HCT116 (cell line): ENCODE measurements around the gene EMSY. TPM values are rescaled to one million over a fixed set of nuclear protein-coding genes. Genes with fewer than 3 reads are reported as not detected.
A peak's percentile ranks its signal among the peaks of the same experiment; 100 is the strongest.

Experiments
- ATAC-seq: fragments of 200-7000 bp; cut with Tn5 transposase; 2 replicates; pipeline ENCODE4 v1.9.1; 2020; ENCODE audit warnings: mild to moderate bottlenecking, moderate library complexity
- BruUV-seq: library from RNA; stranded (reverse); fragments of 400-500 nt; replicated peaks from 2 replicates; lab custom pipeline; 2021; lab: Mats Ljungman, UMichigan
- CTCF ChIA-PET: fragments of 300-600 bp; sonication (Branson Sonifier 250); formaldehyde crosslinking; loops from one replicate; lab custom pipeline; 2021; ENCODE audit warnings: antibody characterized with exemption; lab: Charles Lee
- POLR2A ChIA-PET: fragments of 300-600, 350-600 bp; sonication (Branson Sonifier 250); formaldehyde crosslinking; loops from one replicate; lab custom pipeline; 2021; ENCODE audit warnings: antibody characterized with exemption; lab: Charles Lee
- RAD21 ChIA-PET, 2 experiments: fragments of 300-600 bp; sonication (Branson Sonifier 250); formaldehyde crosslinking; loops; one replicate each; lab custom pipeline; 2023; ENCODE audit warnings: low total read pairs in 2 of 2; ENCODE audit not compliant: uncharacterized antibody in 2 of 2, unreplicated experiment in 2 of 2, low non-redundant PET in 1 of 2; lab: Charles Lee
- DNase-seq: peaks from one replicate; pipeline ENCODE4 v3.0.0-alpha.2; 2010; ENCODE audit warnings: low read depth, low spot score
- H2AFZ ChIP-seq: fragments of 200-600 bp; shearing (Covaris generic), sonication (generic); 2 replicates; pipeline ENCODE4 v1.6.1; 2017; ENCODE audit warnings: low read depth, mixed run types, mixed read lengths, antibody characterized with exemption, low read length; ENCODE audit not compliant: poor library complexity, severe bottlenecking
- H3K27ac ChIP-seq: 2 replicates; pipeline ENCODE4 v1.5.1; 2012; ENCODE audit warnings: low read depth, low read length
- H3K27me3 ChIP-seq: fragments of 200-600 bp; sonication (generic); 2 replicates; pipeline ENCODE4 v1.6.1; 2016; ENCODE audit warnings: mixed run types, low read length, mixed read lengths; ENCODE audit not compliant: insufficient read depth
- H3K36me3 ChIP-seq, 2 experiments: fragments of 200-500 bp in 1 of 2; fragments of 200-600 bp in 1 of 2; sonication (Bioruptor generic) in 1 of 2; sonication (generic) in 1 of 2; 2 replicates each; pipeline versions ENCODE4 v1.5.1 to v1.6.1; 2014 to 2016; ENCODE audit warnings: low read length in 2 of 2, inconsistent platforms in 1 of 2, mixed read lengths in 1 of 2, mixed run types in 1 of 2; ENCODE audit not compliant: insufficient read depth in 2 of 2, control insufficient read depth in 1 of 2
- H3K4me1 ChIP-seq, 2 experiments: fragments of 200-600 bp in 1 of 2; sonication (generic) in 1 of 2; 2 replicates each; pipeline versions ENCODE4 v1.5.1 to v1.6.1; 2012 to 2017; ENCODE audit warnings: low read length in 2 of 2, inconsistent platforms in 1 of 2, mild to moderate bottlenecking in 1 of 2, mixed read lengths in 1 of 2, mixed run types in 1 of 2, moderate library complexity in 1 of 2; ENCODE audit not compliant: insufficient read depth in 2 of 2, control insufficient read depth in 1 of 2
- H3K4me2 ChIP-seq: fragments of 200-600 bp; sonication (generic); 2 replicates; pipeline ENCODE4 v1.6.1; 2017; ENCODE audit warnings: mixed run types, low read length, mixed read lengths
- H3K4me3 ChIP-seq, 2 experiments: fragments of 200-600 bp in 1 of 2; sonication (generic) in 1 of 2; replicated peaks in 1 of 2; 2 replicates each; pipeline ENCODE4 v1.5.1; 2011 to 2016; ENCODE audit warnings: low read length in 2 of 2, control low read depth in 1 of 2, low read depth in 1 of 2, mild to moderate bottlenecking in 1 of 2, mixed read lengths in 1 of 2, mixed run types in 1 of 2
- H3K79me2 ChIP-seq: fragments of 200-600 bp; sonication (generic); 2 replicates; pipeline ENCODE4 v1.6.1; 2017; ENCODE audit warnings: mild to moderate bottlenecking, mixed run types, low read length, moderate library complexity, mixed read lengths; ENCODE audit not compliant: insufficient read depth
- H3K9ac ChIP-seq: fragments of 200-600 bp; sonication (generic); 2 replicates; pipeline ENCODE4 v1.6.1; 2016; ENCODE audit warnings: low read length, mixed read lengths
- H3K9me2 ChIP-seq: fragments of 200-600 bp; sonication (generic), shearing (Covaris generic); 2 replicates; pipeline ENCODE4 v1.6.1; 2017; ENCODE audit warnings: mixed run types, mild to moderate bottlenecking, moderate library complexity; ENCODE audit not compliant: insufficient read depth
- H3K9me3 ChIP-seq, 2 experiments: fragments of 200-500 bp in 1 of 2; fragments of 200-600 bp in 1 of 2; sonication (Bioruptor generic) in 1 of 2; sonication (generic) in 1 of 2; 2 replicates each; pipeline ENCODE4 v1.6.1; 2014 to 2017; ENCODE audit warnings: low read length in 2 of 2, mixed read lengths in 2 of 2, inconsistent platforms in 1 of 2, low read depth in 1 of 2, mild to moderate bottlenecking in 1 of 2, mixed run types in 1 of 2, moderate library complexity in 1 of 2; ENCODE audit not compliant: control insufficient read depth in 1 of 2, insufficient read depth in 1 of 2
- H4K20me1 ChIP-seq: fragments of 200-600 bp; sonication (generic), shearing (Covaris generic); 2 replicates; pipeline ENCODE4 v1.6.1; 2017; ENCODE audit warnings: mixed run types, mild to moderate bottlenecking, moderate library complexity; ENCODE audit not compliant: insufficient read depth
- CBX3 ChIP-seq: IDR thresholded peaks from 2 replicates; pipeline ENCODE4 v1.6.1; 2012; ENCODE audit warnings: low read depth
- CEBPB ChIP-seq: IDR thresholded peaks from 2 replicates; pipeline ENCODE4 v1.6.1; 2012; ENCODE audit warnings: low read depth
- ELF1 ChIP-seq: IDR thresholded peaks from 2 replicates; pipeline ENCODE4 v1.6.1; 2012; ENCODE audit warnings: low read depth, borderline replicate concordance
- EZH2phosphoT487 ChIP-seq: fragments of 200-600 bp; IDR thresholded peaks from 2 replicates; pipeline ENCODE4 v1.6.1; 2018; ENCODE audit warnings: antibody characterized with exemption, borderline replicate concordance
- FOSL1 ChIP-seq: IDR thresholded peaks from 2 replicates; pipeline ENCODE4 v1.6.1; 2012; ENCODE audit warnings: low read depth
- JUND ChIP-seq: IDR thresholded peaks from 2 replicates; pipeline ENCODE4 v1.6.1; 2012
- POLR2A ChIP-seq: IDR thresholded peaks from 2 replicates; pipeline ENCODE4 v1.7.0; 2011; ENCODE audit warnings: borderline replicate concordance; ENCODE audit not compliant: insufficient read depth, insufficient read length; ENCODE audit errors: extremely low read depth
- SIN3A ChIP-seq: IDR thresholded peaks from 2 replicates; pipeline ENCODE4 v1.6.1; 2012; ENCODE audit warnings: low read depth
- SP1 ChIP-seq: IDR thresholded peaks from 2 replicates; pipeline ENCODE4 v1.6.1; 2012; ENCODE audit warnings: low read depth
- ZBTB33 ChIP-seq: IDR thresholded peaks from 2 replicates; pipeline ENCODE4 v1.6.1; 2011; ENCODE audit warnings: mild to moderate bottlenecking, low read length, moderate library complexity; ENCODE audit not compliant: insufficient replicate concordance; ENCODE audit errors: extremely low read depth
- ZFX ChIP-seq: fragments of 450-650 bp; IDR thresholded peaks from 2 replicates; pipeline ENCODE4 v1.6.1; 2017
- ZNF274 ChIP-seq: fragments of 200-500 bp; sonication (Bioruptor generic); IDR thresholded peaks from 2 replicates; pipeline ENCODE4 v1.6.1; 2014; ENCODE audit warnings: mild to moderate bottlenecking, low read depth, low read length, inconsistent platforms
- intact Hi-C: fragments of 100-400 bp; cut with micrococcal nuclease; formaldehyde crosslinking; loops from 2 replicates; pipeline ENCODE4 v1.10.0; 2022
- total RNA-seq: library from RNA; stranded (reverse); gene quantifications from one replicate; pipeline ENCODE4 v1.2.1, GENCODE V29; 2021; ENCODE audit not compliant: unreplicated experiment
- TF ChIP-seq, protein P1 (sequence below): IDR thresholded peaks from 2 replicates; pipeline ENCODE4 v1.6.1; 2012

Gene EMSY
- total RNA-seq, 1 experiment from 2014 or later = 22.7 TPM

DNA sequence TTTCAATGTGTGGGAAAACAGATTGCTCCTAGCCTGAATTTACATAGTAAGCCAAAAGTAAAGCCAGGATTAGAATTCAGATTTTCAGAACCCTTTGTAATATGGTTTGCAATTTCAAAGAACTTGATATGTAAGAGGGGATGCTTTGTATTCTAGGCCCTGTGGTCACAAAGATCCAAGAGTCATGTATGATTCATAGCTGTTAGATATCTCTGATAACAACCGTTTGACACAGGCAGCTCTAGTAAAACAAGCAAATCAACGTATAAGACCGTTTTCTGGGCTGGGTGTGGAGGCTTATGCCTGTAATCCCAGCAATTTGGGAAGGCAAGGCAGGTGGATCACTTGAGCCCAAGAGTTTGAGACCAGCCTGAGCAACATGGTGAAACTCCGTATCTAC is 79.6 kb downstream of the EMSY start:
- CTCF ChIA-PET = interaction anchor here (1.5 kb wide), 1 partner anchor 12 kb away, joined by 5 read pairs; no protein-coding TSS in a partner anchor
- no peaks in the 10 kb centered on the region for H4K20me1 ChIP-seq
- peak; percentile 78 for ATAC-seq

DNA sequence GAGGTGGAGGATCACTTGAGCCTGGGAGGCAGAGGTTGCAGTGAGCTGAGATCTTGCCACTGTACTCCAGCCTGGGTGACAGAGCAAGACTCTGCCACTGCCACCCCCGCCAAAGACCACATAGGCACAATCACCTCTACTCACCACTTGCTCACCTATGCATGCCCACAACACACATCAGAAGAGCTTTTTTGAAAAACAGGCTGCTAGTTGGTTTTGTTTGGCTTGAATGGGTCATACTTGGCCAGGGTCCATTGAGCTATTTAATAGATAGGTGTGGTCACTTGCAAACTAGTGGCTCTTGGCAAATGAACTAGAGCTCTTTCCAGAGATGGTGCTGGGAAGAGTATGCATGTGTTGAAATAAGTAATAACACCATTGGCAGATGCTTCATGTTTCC is 80.1 kb downstream of the EMSY start:
- Histone ChIP-seq H3K9ac (no peak overlapping the region), H3K4me2 (peak overlapping the region; percentile 6), H3K9me2 (no peaks in the 10 kb centered on the region), H3K9me3 (no peaks in the 10 kb centered on the region), H4K20me1 (no peaks in the 10 kb centered on the region), H3K27ac (no peak overlapping the region; the same call in 1 of the 2 replicates), H3K36me3 (peaks cover 0 to 14% of the 10 kb centered on the region in 2 experiments; a peak in 2 of 4 replicates), H3K4me1 (peaks cover 8 to 14% of the 10 kb centered on the region in 2 experiments), H3K27me3 (no peaks in the 10 kb centered on the region), H3K79me2 (no peaks in the 10 kb centered on the region), H3K4me3 (no peak overlapping the region)
- intact Hi-C loops = no loop called here
- ChIA-PET RAD21 (no interaction called here), POLR2A (interaction anchor here (0.6 kb wide), 1 partner anchor 23 kb away, joined by 5 read pairs; no protein-coding TSS in a partner anchor), CTCF (interaction anchor here (1.5 kb wide), 1 partner anchor 12 kb away, joined by 5 read pairs; no protein-coding TSS in a partner anchor)
- BruUV-seq = no TSS peak
- ATAC-seq (peak; percentile 81), DNase-seq (peak; percentile 26)
- TF ChIP-seq CBX3 = 0 out of 2 replicates have a peak, but pooled peaks have one; percentile 9
- TF ChIP-seq SP1 = 0 out of 2 replicates have a peak, but pooled peaks have one; percentile 9
- TF ChIP-seq ZBTB33 = no peak
- TF ChIP-seq FOSL1 = peak; percentile 30; the same call in 1 of the 2 replicates
- no peak for TF ChIP-seq CEBPB
- no peak for TF ChIP-seq EZH2phosphoT487
- TF ChIP-seq POLR2A = no peak
- no peak for TF ChIP-seq ELF1
- TF ChIP-seq ZFX = no peak
- no peak for TF ChIP-seq JUND
- TF ChIP-seq, protein P1, sequence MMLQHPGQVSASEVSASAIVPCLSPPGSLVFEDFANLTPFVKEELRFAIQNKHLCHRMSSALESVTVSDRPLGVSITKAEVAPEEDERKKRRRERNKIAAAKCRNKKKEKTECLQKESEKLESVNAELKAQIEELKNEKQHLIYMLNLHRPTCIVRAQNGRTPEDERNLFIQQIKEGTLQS = no peak
- TF ChIP-seq, all 23 proteins: peak for 3
- H2AFZ ChIP-seq = no peak overlapping the region

More for the DNA sequence above, 79.6 kb downstream of the EMSY start:
- intact Hi-C loops = no loop called here
- Histone ChIP-seq H3K9me3 (no peaks in the 10 kb centered on the region), H3K36me3 (peaks cover 0 to 12% of the 10 kb centered on the region in 2 experiments; a peak in 2 of 4 replicates), H3K27me3 (no peaks in the 10 kb centered on the region), H3K4me3 (no peak overlapping the region), H3K9me2 (no peaks in the 10 kb centered on the region), H3K27ac (no peak overlapping the region; the same call in 1 of the 2 replicates), H3K4me2 (peak overlapping the region; percentile 6), H3K9ac (no peak overlapping the region), H3K4me1 (peaks cover 8 to 14% of the 10 kb centered on the region in 2 experiments), H2AFZ (no peak overlapping the region), H3K79me2 (no peaks in the 10 kb centered on the region)
- BruUV-seq = no TSS peak
- TF ChIP-seq FOSL1 (peak; percentile 19; the same call in 1 of the 2 replicates), POLR2A (no peak), SP1 (0 out of 2 replicates have a peak, but pooled peaks have one; percentile 10), SIN3A (no peak), JUND (peak; percentile 45), ZNF274 (no peak)
- ChIA-PET POLR2A (interaction anchor here (0.6 kb wide), 1 partner anchor 23 kb away, joined by 5 read pairs; no protein-coding TSS in a partner anchor), RAD21 (no interaction called here)
- DNase-seq = peak; percentile 24
